Amniotic stem cell (primary cell): Measurements from ENCODE around the gene RBPJ.
A peak's percentile ranks its signal among the peaks of the same experiment; 100 is the strongest.

Experiments used
- DNase-seq: peaks from one replicate; lab custom pipeline; 2025; lab: John Stamatoyannopoulos, UW

RBPJ gene

GRCh38 chr4:26320538-26321372 is at the start of gene RBPJ:
TSS of gene RBPJ (plus strand) at chr4:26321014. CDS start at chr4:26321029, 15 bp downstream.
- peak; percentile 99 for DNase-seq

GRCh38 chr4:26271703-26272102 is 49.1 kb upstream of the RBPJ start:
- no peak for DNase-seq

GRCh38 chr4:26272654-26273615 is 47.9 kb upstream of the RBPJ start:
- DNase-seq: no peak

GRCh38 chr4:26273616-26273980 is 47.2 kb upstream of the RBPJ start:
- no peak for DNase-seq

GRCh38 chr4:26275281-26275680 is 45.5 kb upstream of the RBPJ start:
- DNase-seq: no peak

- DNase-seq: no peak
These were observed 41.4 kb upstream of the RBPJ start for GRCh38 chr4:26279446-26279845.

- DNase-seq: no peak
These were observed 38.9 kb upstream of the RBPJ start for GRCh38 chr4:26281881-26282280.

- DNase-seq: no peak
These were observed 36.3 kb upstream of the RBPJ start for GRCh38 chr4:26284536-26284935.

- DNase-seq: no peak
These were observed 35.5 kb upstream of the RBPJ start for GRCh38 chr4:26285272-26285671.

- DNase-seq: no peak
These were observed 33.1 kb upstream of the RBPJ start for GRCh38 chr4:26287756-26288155.

GRCh38 chr4:26288355-26288909 is 32.4 kb upstream of the RBPJ start:
- no peak for DNase-seq

GRCh38 chr4:26289401-26289800 is 31.4 kb upstream of the RBPJ start:
- no peak for DNase-seq

- no peak for DNase-seq
These were observed 30.5 kb upstream of the RBPJ start for GRCh38 chr4:26290321-26290720.

GRCh38 chr4:26294904-26295303 is 25.9 kb upstream of the RBPJ start:
- DNase-seq: no peak

GRCh38 chr4:26296021-26296420 is 24.8 kb upstream of the RBPJ start:
- no peak for DNase-seq

GRCh38 chr4:26296514-26296913 is 24.3 kb upstream of the RBPJ start:
- DNase-seq: no peak

- DNase-seq: no peak
These were observed 23.6 kb upstream of the RBPJ start for GRCh38 chr4:26297219-26297618.

- peak; percentile 34 for DNase-seq
These were observed 22.4 kb upstream of the RBPJ start for GRCh38 chr4:26298198-26298947.

GRCh38 chr4:26299254-26299882 is 21.4 kb upstream of the RBPJ start:
- no peak for DNase-seq

- DNase-seq: no peak
These were observed 20.2 kb upstream of the RBPJ start for GRCh38 chr4:26300314-26301307.
